Heart left ventricle (tissue), 16 donors: ENCODE results near the gene PIGC. TPM values are rescaled to one million over a fixed set of nuclear protein-coding genes. Genes with fewer than 3 reads are reported as not detected.
A peak's percentile ranks its signal among the peaks of the same experiment; 100 is the strongest.

Experiments
- ATAC-seq, 4 donors: fragments of 200-7000 bp; cut with Tn5 transposase; one replicate each; pipeline ENCODE4 v1.9.1; 2020 to 2022; ENCODE audit warnings: moderate library complexity in 4 of 4, mild to moderate bottlenecking in 3 of 4, moderate number of reproducible peaks in 1 of 4
- DNase-seq, 5 donors: peaks; one replicate each; pipeline ENCODE4 v3.0.0-alpha.2; 2020
- H3K27ac ChIP-seq, 12 donors: fragments of 200-600 bp; sonication (generic) in 4 of 12; one replicate each; pipeline versions ENCODE4 v1.5.0 to v1.8.0; 2016 to 2022; ENCODE audit warnings: mild to moderate bottlenecking in 2 of 12
- H3K27me3 ChIP-seq, 9 donors: fragments of 200-600 bp; sonication (generic) in 2 of 9; one replicate each; pipeline versions ENCODE4 v1.5.1 to v1.8.0; 2016 to 2022; ENCODE audit warnings: mild to moderate bottlenecking in 3 of 9
- H3K36me3 ChIP-seq, 9 donors: fragments of 200-600 bp; sonication (generic) in 2 of 9; one replicate each; pipeline versions ENCODE4 v1.5.0 to v1.8.0; 2018 to 2022; ENCODE audit warnings: mild to moderate bottlenecking in 2 of 9
- H3K4me1 ChIP-seq, 12 donors: fragments of 200-600 bp; sonication (generic) in 4 of 12; one replicate each; pipeline versions ENCODE4 v1.5.0 to v1.8.0; 2016 to 2022; ENCODE audit warnings: mild to moderate bottlenecking in 3 of 12
- H3K4me3 ChIP-seq, 12 donors: fragments of 200-600 bp; sonication (generic) in 4 of 12; one replicate each; pipeline versions ENCODE4 v1.5.0 to v1.8.0; 2017 to 2022; ENCODE audit warnings: mild to moderate bottlenecking in 9 of 12, moderate library complexity in 4 of 12
- H3K9me3 ChIP-seq, 12 donors: fragments of 200-600 bp; sonication (generic) in 4 of 12; one replicate each; pipeline versions ENCODE4 v1.5.0 to v1.8.0; 2016 to 2022; ENCODE audit warnings: mild to moderate bottlenecking in 1 of 12
- CTCF ChIP-seq, 12 donors: fragments of 200-600 bp; sonication (generic) in 4 of 12; IDR thresholded peaks; one replicate each; pipeline versions ENCODE4 v1.5.0 to v1.8.0; 2018 to 2022; ENCODE audit warnings: antibody characterized with exemption in 12 of 12, mild to moderate bottlenecking in 5 of 12
- POLR2A ChIP-seq, 2 donors: fragments of 450-650 bp; IDR thresholded peaks; one replicate each; pipeline ENCODE4 v1.6.1; 2017; ENCODE audit warnings: antibody characterized with exemption in 2 of 2, mild to moderate bottlenecking in 2 of 2, moderate library complexity in 2 of 2
- WGBS, 4 donors: extraction: QIAGEN DNeasy Blood & Tissue Kit in 2 of 4; methylation state at CpG; one replicate each; pipeline versions ENCODE4 v1.1.5 to v1.1.7; 2013 to 2018; 5-methylcytosine and 5-hydroxymethylcytosine counted together
- intact Hi-C, 10 donors: fragments of 100-400 bp; cut with DNase I; formaldehyde crosslinking; loops; one replicate each; pipeline versions ENCODE4 v1.11.1 to v1.14.2; 2022
- polyA plus RNA-seq, 2 donors: library from polyadenylated mRNA; stranded (reverse); fragments of 200-250 nt; gene quantifications; one replicate each; pipeline ENCODE4 v1.2.3, GENCODE V29; 2013
- total RNA-seq, 9 donors: library from RNA; depleted of rRNA in 2 of 9; stranded (reverse); fragments of >200 nt in 2 of 9; fragmentation: NEBNext Ultra II Directional in 3 of 9; extraction: Animal tissue kit (Norgen Biotek cat#: 25700) in 3 of 9; gene quantifications; one replicate each; pipeline versions ENCODE4 v1.1.0 to v1.2.4, GENCODE V29; 2016 to 2023
- donor health status: ischemic (EF 13 %, LVEDD 7.1; RV severe dilation, severe dysfunction).
- donor health status: healthy with polysubstance abuse.
- donor health status: DM: no; HTN: yes; CAD: no.
- donor health status: DM: no; HTN: no; CAD: no.
- donor health status: ischemic (EF 25% LVEDD 6.9; RV normal size, moderate dysfunction).
- donor health status: ischemic (EF 25% LVEDD 5.7; RV mildly dilated, moderate dysfunction).
- donor health status: healthy.
- donor health status: DM: yes; HTN: yes; CAD: no.
- donor health status: ischemic (EF 35%, LVEDD 5.7; RV mildly dilated, moderate dysfunction).
- donor health status: nonischemic (EF 11% LVEDD 7.7; RV severe dilation, severe dysfunction).
- donor health status: DM: yes; HTN: yes; CAD: no.
- donor health status: PGD.
- donor health status: ischemic (EF 29% LVEDD 5.4; RV normal size, mild dysfunction).
- donor health status: nonischemic (EF 23%, LVEDD 6.1; RV moderate dilation, normal function).

Gene PIGC
- total and polyA plus RNA-seq, 11 donors, result 12.3 to 22.9 (median 15.7) TPM

DNA sequence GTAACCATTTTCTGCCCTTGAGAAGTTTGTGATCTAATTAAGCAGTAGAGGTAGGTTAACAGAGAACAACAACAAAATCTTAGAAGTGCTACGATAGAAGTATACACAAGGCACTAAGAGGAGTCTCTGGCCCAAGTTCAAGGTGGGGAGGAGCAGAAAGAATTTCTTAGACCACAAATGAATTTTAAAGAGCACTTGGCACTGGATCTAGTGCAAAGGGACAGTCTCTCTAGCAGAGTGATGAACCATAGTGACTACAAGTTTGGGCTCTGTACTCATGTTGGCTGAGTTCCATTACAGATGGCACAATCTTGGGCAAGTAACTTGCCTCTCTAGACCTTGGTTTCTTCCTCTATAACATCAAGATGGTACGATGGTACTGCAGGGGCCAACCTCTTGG, 33.3 kb upstream of the PIGC start:
- intact Hi-C loops, result no loop called here
- Histone ChIP-seq H3K36me3 (no peaks in the 10 kb centered on the region), H3K9me3 (no peaks in the 10 kb centered on the region), H3K27ac (no peak overlapping the region), H3K4me3 (no peak overlapping the region), H3K4me1 (peaks cover 0 to 15% (median 0%) of the 10 kb centered on the region in 12 donors), H3K27me3 (peaks cover 0 to 3% (median 0%) of the 10 kb centered on the region in 9 donors)
- ATAC-seq (no peak), DNase-seq (no peak)
- 84 to 90% (median 86%) methylated on average over 2 of the region's 2 CpGs for WGBS, 4 donors
- TF ChIP-seq POLR2A (IDR thresholded peaks at IDR 0.05) (no peak), CTCF (IDR thresholded peaks at IDR 0.05) (no peak)

DNA sequence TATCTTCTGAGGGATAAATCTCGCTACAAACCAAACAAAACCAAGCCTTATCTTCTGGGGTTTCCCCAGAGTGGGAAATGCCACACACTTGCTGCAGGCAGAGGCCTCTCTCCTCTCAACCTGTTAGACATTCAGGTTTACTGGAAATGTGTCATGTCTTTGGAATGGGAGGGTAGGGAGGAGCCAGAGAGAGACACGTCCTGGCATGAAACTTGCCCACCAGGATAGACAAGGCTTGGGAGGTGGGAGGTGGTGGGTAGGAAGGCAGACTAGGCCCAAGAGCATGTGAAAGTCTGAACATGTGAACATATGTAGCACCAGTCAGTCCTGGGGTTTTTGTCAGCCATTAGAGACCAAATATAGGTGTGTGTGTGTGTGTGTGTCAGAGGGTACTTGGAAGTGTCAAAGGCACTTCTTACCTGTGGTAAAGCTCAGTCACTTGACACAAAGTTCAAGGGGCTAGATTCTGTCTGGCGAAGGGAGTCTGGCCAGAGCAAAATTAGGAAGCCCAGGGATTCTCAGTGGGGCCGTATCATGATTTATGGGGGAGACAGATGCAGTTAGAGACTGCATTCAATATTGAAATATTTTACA, 32.4 kb upstream of the PIGC start:
- ATAC-seq, result no peak
- TF ChIP-seq POLR2A (IDR thresholded peaks at IDR 0.05) (no peak), CTCF (IDR thresholded peaks at IDR 0.05) (no peak)
- H3K4me1 ChIP-seq, result peaks cover 0 to 20% (median 0%) of the 10 kb centered on the region in 12 donors
- no peak for DNase-seq
- no peaks in the 10 kb centered on the region for H3K27me3 ChIP-seq
- no peaks in the 10 kb centered on the region for H3K36me3 ChIP-seq
- intact Hi-C loops, result no loop called here
- no peaks in the 10 kb centered on the region for H3K9me3 ChIP-seq
- no peak overlapping the region for H3K27ac ChIP-seq
- 76 to 83% (median 77%) methylated on average over 4 of the region's 4 CpGs for WGBS, 4 donors
- H3K4me3 ChIP-seq, result no peak overlapping the region

DNA sequence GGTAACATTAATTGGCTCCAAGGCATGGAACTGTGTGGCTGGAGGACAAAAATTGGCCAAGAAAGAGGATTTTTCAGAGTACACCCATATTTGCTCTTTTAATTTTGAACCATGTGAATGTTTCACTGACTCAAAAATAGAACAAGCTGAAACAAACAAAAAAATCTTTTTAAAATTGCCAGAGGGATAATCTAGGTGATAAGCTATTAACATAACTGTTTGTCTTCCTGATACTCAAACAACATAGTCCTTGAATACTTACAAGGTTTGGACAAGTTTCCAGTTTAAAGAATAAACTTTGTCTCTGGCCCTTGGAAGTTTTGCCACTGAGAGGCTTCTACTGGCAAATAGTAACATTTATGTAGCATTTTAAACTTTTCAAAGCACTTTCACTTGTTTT, 30.0 kb upstream of the PIGC start:
- no peaks in the 10 kb centered on the region for H3K36me3 ChIP-seq
- peaks cover 0 to 20% (median 0%) of the 10 kb centered on the region in 12 donors for H3K4me1 ChIP-seq
- no peak overlapping the region for H3K27ac ChIP-seq
- no peaks in the 10 kb centered on the region for H3K27me3 ChIP-seq
- DNase-seq (no peak), ATAC-seq (no peak)
- TF ChIP-seq CTCF (IDR thresholded peaks at IDR 0.05), result no peak
- no peak for TF ChIP-seq POLR2A (IDR thresholded peaks at IDR 0.05)
- intact Hi-C loops, result no loop called here
- H3K4me3 ChIP-seq, result no peak overlapping the region
- H3K9me3 ChIP-seq, result no peaks in the 10 kb centered on the region

- peak in 1 of 4 donors; percentile 26 for ATAC-seq
- H3K36me3 ChIP-seq, result no peaks in the 10 kb centered on the region
- intact Hi-C loops, result no loop called here
Observed at GRCh38 chr1:172473302-172473701, 29.4 kb upstream of the PIGC start.

More at GRCh38 chr1:172473302-172473701, 29.4 kb upstream of the PIGC start:
- WGBS, 4 donors, result 30 to 49% (median 44%) methylated on average over 3 of the region's 3 CpGs
- H3K9me3 ChIP-seq, result no peaks in the 10 kb centered on the region
- H3K27me3 ChIP-seq, result no peaks in the 10 kb centered on the region
- H3K27ac ChIP-seq, result no peak overlapping the region
- no peak for DNase-seq
- H3K4me1 ChIP-seq, result peaks cover 0 to 20% (median 0%) of the 10 kb centered on the region in 12 donors
- H3K4me3 ChIP-seq, result no peak overlapping the region
- TF ChIP-seq CTCF (IDR thresholded peaks at IDR 0.05), result no peak
- TF ChIP-seq POLR2A (IDR thresholded peaks at IDR 0.05), result no peak
